Urothelium cell line (cell line): Measurements from ENCODE around the gene PCDHGA6.

ENCODE experiments used
- DNase-seq: peaks from one replicate; pipeline ENCODE4 v3.0.0; 2011; ENCODE audit warnings: low spot score, mixed read lengths
- FAIRE-seq: peaks from 2 replicates; lab custom pipeline; 2011; peaks lifted over from hg19 to GRCh38; lab: Jason Lieb, UNC

The PCDHGA6 gene

DNA sequence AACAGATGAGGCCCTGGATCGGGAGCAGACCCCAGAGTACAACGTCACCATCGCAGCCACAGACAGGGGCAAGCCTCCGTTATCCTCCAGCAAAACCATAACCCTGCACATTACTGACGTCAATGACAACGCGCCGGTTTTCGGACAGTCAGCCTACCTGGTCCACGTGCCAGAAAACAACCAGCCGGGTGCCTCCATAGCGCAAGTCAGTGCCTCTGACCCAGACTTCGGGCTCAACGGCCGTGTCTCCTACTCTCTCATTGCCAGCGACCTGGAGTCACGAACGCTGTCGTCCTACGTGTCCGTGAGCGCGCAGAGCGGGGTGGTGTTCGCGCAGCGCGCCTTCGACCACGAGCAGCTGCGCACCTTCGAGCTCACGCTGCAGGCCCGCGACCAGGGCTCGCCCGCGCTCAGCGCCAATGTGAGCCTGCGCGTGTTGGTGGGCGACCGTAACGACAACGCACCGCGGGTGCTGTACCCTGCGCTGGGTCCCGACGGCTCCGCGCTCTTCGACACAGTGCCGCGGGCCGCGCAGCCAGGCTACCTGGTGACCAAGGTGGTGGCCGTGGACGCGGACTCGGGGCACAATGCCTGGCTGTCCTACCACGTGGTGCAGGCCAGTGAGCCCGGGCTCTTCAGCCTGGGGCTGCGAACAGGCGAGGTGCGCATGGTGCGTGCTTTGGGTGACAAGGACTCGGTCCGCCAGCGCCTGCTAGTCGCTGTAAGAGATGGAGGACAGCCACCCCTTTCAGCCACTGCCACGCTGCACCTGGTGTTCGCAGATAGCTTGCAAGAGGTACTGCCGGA lies 45.6 kb downstream of the PCDHGA6 start:
- DNase-seq = no peak

DNA sequence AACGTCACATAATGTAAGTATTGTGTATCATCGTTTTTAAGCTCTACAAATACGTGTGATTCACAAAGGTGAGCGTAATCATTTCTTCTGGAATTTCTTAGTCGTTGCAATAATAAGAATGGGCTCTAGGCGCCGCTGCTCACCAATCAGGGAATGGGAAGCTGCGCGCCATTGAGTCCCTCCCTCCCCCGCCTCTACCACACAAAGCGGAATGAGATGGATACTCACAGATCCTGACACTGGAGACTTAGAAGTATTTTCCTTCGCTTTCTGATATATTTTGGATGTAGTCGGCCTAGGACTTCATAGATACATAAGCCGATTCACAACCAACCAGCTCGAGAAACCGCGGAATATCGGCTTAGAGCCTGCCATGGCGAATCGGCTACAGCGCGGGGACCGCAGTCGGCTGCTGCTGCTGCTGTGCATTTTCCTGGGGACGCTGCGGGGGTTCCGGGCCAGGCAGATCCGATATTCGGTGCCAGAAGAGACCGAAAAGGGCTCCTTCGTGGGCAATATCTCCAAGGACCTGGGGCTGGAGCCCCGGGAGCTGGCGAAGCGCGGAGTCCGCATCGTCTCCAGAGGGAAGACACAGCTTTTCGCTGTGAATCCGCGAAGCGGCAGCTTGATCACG lies 47.3 kb downstream of the PCDHGA6 start, which contains the start of gene PCDHGA11:
Gene PCDHGA11, plus strand, starts transcription at position 197 of the 634 bp plus-strand sequence. Its CDS starts 177 bp downstream, at position 374.
- DNase-seq (no peak), FAIRE-seq (no peak)

More for the DNA sequence above, 45.6 kb downstream of the PCDHGA6 start:
- FAIRE-seq = no peak

DNA sequence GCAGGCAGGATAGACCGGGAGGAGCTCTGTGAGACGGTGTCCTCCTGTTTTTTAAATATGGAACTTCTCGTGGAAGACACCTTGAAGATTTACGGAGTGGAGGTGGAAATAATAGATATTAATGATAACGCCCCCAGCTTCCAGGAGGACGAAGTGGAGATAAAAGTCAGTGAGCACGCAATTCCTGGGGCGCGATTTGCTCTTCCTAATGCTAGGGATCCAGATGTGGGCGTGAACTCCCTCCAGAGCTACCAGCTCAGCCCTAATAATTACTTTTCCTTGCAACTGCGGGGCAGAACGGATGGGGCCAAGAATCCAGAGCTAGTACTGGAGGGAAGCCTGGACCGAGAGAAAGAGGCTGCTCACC lies 47.8 kb downstream of the PCDHGA6 start:
- no peak for DNase-seq
- FAIRE-seq = no peak

DNA sequence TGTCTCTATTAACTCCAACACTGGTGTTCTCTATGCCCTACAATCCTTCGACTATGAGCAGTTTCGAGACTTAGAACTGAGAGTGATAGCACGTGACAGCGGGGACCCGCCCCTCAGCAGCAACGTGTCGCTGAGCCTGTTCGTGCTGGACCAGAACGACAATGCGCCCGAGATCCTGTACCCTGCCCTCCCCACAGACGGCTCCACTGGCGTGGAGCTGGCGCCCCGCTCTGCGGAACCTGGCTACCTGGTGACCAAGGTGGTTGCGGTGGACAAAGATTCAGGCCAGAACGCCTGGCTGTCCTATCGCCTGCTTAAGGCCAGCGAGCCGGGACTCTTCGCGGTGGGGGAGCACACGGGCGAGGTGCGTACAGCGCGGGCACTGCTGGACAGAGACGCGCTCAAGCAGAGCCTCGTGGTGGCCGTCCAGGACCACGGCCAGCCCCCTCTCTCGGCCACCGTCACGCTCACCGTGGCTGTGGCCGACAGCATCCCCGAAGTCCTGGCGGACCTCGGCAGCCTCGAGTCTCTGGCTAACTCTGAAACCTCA lies 49.1 kb downstream of the PCDHGA6 start:
- FAIRE-seq (no peak), DNase-seq (no peak)

DNA sequence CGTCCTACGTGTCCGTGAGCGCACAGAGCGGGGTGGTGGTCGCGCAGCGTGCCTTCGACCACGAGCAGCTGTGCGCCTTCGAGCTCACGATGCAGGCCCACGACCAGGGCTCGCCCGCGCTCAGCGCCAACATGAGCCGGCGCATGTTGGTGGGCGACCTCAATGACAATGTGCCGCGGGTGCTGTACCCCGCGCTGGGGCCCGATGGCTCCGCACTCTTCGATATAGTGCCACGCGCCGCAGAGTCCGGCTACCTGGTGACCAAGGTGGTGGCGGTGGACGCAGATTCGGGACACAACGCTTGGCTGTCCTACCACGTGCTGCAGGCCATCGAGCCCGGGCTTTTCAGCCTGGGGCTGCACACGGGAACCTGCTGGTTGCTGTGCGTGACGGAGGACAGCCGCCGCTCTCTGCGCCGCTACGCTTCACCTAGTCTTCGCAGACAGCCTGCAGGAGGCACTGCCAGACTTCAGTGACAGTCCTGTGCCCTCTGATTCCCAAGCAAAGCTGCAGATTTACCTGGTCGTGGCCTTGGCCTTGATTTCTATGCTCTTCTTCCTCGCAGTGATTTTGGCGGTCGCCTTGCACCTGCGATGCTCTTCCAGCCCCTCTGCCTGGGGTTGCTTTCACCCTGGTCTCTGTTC lies 54.2 kb downstream of the PCDHGA6 start:
- FAIRE-seq = no peak
- no peak for DNase-seq
